Measurements from ENCODE around the gene TMEM179. TPM values are rescaled to one million over a fixed set of nuclear protein-coding genes. Genes with fewer than 3 reads are reported as not detected.
"Not testable (repeated sequence)": the region's sequence is repeated elsewhere in the genome, so short reads cannot be mapped to it uniquely, and the experiment has no call there.

The TMEM179 gene
- total RNA-seq, 4 donors from 2014 or later = not detected

DNA sequence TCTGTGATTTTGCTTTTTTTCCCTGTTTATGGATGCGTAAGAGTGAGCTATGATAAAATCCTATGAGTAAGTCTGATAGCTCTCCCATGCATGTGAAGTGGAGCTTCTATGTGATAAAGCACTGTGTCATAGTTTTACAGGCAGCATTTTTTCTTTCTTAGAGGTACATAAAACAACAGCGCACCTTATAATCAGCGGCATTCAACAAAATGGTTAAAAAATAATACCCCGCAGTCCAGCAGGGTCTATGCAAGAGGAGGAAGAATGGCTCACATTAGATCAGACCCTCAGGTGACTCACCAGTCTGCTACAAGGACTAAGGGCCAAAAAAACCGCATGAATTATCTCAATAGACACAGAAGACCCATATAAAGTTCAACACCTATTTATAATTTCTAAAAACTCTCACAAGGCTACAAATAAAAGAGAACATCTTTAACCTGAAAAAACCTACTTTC is 33.0 kb upstream of the TMEM179 start:
- no peak for TF ChIP-seq CTCF (IDR thresholded peaks at IDR 0.05)
- ATAC-seq (ENCODE audit: low FRiP score) (no peak), DNase-seq (ENCODE audit: low spot score) (no peak)

GRCh38 chr14:104636846-104637545 is 32.4 kb upstream of the TMEM179 start:
- not testable (repeated sequence) for ATAC-seq (ENCODE audit: low FRiP score); DNase-seq (ENCODE audit: low spot score)

- TF ChIP-seq CTCF (IDR thresholded peaks at IDR 0.05) = no peak
- no peak for DNase-seq (ENCODE audit: low spot score)
- ATAC-seq (ENCODE audit: low FRiP score) = no peak
Observed at GRCh38 chr14:104636131-104636530, 31.6 kb upstream of the TMEM179 start.

DNA sequence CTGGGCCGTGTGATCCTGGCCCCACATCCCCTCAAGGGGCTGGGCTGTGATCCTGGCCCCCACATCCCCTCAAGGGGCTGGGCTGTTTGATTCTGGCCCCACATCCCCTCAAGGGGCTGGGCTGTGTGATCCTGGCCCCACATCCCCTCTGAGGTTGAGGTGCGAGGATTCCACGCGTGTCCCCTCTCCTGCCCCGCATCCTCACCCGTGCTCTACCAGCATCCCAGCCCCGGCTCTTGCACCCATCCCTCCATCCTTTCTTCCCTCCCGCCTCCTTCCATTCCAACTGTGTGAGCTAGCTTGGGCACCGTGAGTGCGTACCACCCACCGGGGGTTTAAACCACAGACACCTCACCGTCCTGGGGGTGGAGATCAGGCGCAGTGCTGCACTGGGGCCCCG is 31.1 kb upstream of the TMEM179 start:
- TF ChIP-seq CTCF (IDR thresholded peaks at IDR 0.05) = no peak
- DNase-seq (ENCODE audit: low spot score) (no peak), ATAC-seq (ENCODE audit: low FRiP score) (no peak)

- ATAC-seq (ENCODE audit: low FRiP score) (no peak), DNase-seq (ENCODE audit: low spot score) (no peak)
- no peak for TF ChIP-seq CTCF (IDR thresholded peaks at IDR 0.05)
Observed at GRCh38 chr14:104634886-104635570, 30.5 kb upstream of the TMEM179 start.

DNA sequence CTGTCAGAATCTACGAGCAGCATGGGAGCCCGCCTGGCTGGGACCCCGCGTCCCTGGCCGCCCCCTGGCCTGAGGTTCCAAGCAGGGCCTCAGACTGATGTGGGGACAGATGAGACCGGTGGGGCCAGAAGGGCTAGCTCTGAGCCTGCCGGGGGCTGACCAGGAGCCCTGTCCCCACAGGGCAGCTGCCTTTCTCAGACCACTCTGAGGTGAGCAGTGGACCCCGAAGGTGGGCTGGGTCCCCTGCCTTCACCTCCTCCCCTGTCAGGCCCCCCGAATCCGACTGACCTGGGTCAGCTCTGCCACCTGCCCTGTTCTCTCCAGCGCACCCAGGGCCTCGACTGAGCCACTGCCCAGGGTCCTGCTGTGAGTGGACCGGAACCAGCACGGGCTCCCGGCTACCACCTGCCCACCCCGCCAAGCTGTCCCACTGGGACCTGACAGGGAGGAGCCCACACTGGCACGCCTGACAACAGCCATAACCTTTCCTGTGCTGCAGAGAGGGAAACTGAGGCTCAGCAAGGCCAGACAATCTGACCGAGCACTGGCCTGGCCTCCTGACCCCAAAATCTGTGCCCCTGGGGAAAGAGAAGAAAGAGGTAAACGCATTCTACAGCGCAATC is 29.7 kb upstream of the TMEM179 start:
- TF ChIP-seq CTCF (IDR thresholded peaks at IDR 0.05) = no peak
- no peak for ATAC-seq (ENCODE audit: low FRiP score)
- DNase-seq (ENCODE audit: low spot score) = no peak

GRCh38 chr14:104633276-104634137 is 28.9 kb upstream of the TMEM179 start:
- DNase-seq (ENCODE audit: low spot score) (no peak), ATAC-seq (ENCODE audit: low FRiP score) (no peak)
- no peak for TF ChIP-seq CTCF (IDR thresholded peaks at IDR 0.05)
